ENCODE results near the gene KHDC3L.

The KHDC3L gene

DNA sequence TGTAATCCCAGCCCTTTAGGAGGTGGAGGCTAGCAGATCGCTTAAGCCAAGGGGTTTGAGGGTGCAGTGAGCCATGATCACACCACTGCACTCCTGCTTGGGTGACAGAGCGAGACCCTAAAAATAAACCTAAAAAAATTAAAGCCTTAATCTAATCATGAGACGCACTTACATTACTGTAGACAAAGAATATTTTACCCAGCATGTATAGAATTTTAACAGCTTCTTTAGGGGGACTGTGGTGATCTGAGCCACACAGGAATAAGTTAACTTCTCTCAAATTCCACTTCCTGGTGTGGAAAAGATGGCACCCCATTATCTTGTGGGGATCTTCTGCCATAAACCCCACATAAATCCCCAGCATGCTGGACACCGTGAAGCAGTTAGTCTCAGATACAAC lies 9.5 kb downstream of the KHDC3L start:
- TF ChIP-seq EZH2 (IDR thresholded peaks at IDR 0.05; ENCODE audit: borderline replicate concordance, low read length) = no peak
- TF ChIP-seq, protein P1, sequence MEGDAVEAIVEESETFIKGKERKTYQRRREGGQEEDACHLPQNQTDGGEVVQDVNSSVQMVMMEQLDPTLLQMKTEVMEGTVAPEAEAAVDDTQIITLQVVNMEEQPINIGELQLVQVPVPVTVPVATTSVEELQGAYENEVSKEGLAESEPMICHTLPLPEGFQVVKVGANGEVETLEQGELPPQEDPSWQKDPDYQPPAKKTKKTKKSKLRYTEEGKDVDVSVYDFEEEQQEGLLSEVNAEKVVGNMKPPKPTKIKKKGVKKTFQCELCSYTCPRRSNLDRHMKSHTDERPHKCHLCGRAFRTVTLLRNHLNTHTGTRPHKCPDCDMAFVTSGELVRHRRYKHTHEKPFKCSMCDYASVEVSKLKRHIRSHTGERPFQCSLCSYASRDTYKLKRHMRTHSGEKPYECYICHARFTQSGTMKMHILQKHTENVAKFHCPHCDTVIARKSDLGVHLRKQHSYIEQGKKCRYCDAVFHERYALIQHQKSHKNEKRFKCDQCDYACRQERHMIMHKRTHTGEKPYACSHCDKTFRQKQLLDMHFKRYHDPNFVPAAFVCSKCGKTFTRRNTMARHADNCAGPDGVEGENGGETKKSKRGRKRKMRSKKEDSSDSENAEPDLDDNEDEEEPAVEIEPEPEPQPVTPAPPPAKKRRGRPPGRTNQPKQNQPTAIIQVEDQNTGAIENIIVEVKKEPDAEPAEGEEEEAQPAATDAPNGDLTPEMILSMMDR (IDR thresholded peaks at IDR 0.05; ENCODE audit: low read length) = no peak
- Histone ChIP-seq H3K27ac (ENCODE audit: low read depth, low read length, poor library complexity, severe bottlenecking) (no peak overlapping the region), H3K36me3 (ENCODE audit: insufficient read depth, low read length) (no peaks in the 10 kb centered on the region), H3K9ac (ENCODE audit: low read length) (no peak overlapping the region), H3K4me2 (ENCODE audit: low read length) (no peak overlapping the region), H3K27me3 (ENCODE audit: insufficient read depth, low read length) (no peaks in the 10 kb centered on the region), H3K4me1 (ENCODE audit: insufficient read depth, low read length, severe bottlenecking) (no peaks in the 10 kb centered on the region), H3K79me2 (ENCODE audit: insufficient read depth, low read length) (no peaks in the 10 kb centered on the region), H3F3A (ENCODE audit: insufficient read depth, low read length) (no peaks in the 10 kb centered on the region), H3K9me3 (ENCODE audit: low read length) (no peaks in the 10 kb centered on the region; the same call in 1 of the 2 replicates), H3K9me2 (ENCODE audit: low read depth, low read length) (no peaks in the 10 kb centered on the region), H3K4me3 (ENCODE audit: low read depth, low read length, poor library complexity, severe bottlenecking) (no peak overlapping the region), H4K20me1 (ENCODE audit: insufficient read depth, low read length) (no peaks in the 10 kb centered on the region), H2AFZ (ENCODE audit: low read length) (no peak overlapping the region)

DNA sequence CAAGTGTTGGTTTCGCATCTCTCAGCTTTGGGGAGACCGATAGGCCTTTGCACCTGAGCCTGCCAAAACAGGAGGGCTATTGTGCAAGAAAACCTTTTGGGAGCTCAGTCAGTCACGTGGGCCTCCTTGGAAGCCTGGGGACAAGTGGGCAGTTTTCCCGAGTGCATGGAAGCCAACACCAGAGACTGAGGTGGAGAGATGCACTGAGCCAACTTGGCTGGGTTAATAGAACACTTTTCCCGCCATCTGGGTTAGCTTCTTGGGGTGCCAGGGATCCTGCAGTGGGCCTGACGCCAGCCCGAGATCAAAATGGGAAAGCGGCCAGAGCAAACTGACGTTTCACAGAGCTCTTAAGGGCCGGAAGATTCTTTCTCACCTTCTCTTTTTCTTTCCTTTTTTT lies 10.1 kb downstream of the KHDC3L start:
- no peaks in the 10 kb centered on the region for H3K9me2 ChIP-seq (ENCODE audit: low read depth, low read length)
- no peaks in the 10 kb centered on the region; the same call in 1 of the 2 replicates for H3K9me3 ChIP-seq (ENCODE audit: low read length)
- H3K9ac ChIP-seq (ENCODE audit: low read length) = no peak overlapping the region
- no peaks in the 10 kb centered on the region for H3F3A ChIP-seq (ENCODE audit: insufficient read depth, low read length)
- no peaks in the 10 kb centered on the region for H3K79me2 ChIP-seq (ENCODE audit: insufficient read depth, low read length)
- H3K27ac ChIP-seq (ENCODE audit: low read depth, low read length, poor library complexity, severe bottlenecking) = no peak overlapping the region
- no peaks in the 10 kb centered on the region for H3K27me3 ChIP-seq (ENCODE audit: insufficient read depth, low read length)
- no peak overlapping the region for H2AFZ ChIP-seq (ENCODE audit: low read length)
- no peaks in the 10 kb centered on the region for H3K4me1 ChIP-seq (ENCODE audit: insufficient read depth, low read length, severe bottlenecking)
- H3K4me2 ChIP-seq (ENCODE audit: low read length) = no peak overlapping the region
- no peak overlapping the region for H3K4me3 ChIP-seq (ENCODE audit: low read depth, low read length, poor library complexity, severe bottlenecking)
- no peaks in the 10 kb centered on the region for H3K36me3 ChIP-seq (ENCODE audit: insufficient read depth, low read length)
- no peaks in the 10 kb centered on the region for H4K20me1 ChIP-seq (ENCODE audit: insufficient read depth, low read length)
- TF ChIP-seq, protein P1 (IDR thresholded peaks at IDR 0.05; ENCODE audit: low read length) = no peak
- TF ChIP-seq EZH2 (IDR thresholded peaks at IDR 0.05; ENCODE audit: borderline replicate concordance, low read length) = no peak

DNA sequence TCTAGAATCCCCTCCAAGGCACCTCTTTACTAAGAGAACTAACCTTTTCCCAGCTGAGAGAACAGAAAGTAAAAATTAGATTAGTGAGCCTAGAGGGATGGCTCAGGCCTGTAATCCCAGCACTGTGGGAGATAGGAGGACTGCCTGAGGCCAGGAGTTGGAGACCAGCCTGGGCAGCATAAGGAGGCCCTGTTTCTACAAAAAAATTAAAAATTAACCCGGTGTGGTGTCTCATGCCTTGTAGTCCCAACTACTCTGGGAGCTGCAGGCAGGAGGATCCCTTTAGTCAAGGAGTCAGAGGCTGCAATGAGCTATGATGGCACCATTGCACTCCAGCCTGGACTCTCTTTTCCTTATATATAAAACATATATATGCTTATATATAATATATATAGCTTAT lies 12.8 kb downstream of the KHDC3L start:
- Histone ChIP-seq H3K4me2 (ENCODE audit: low read length) (no peak overlapping the region), H3K9me2 (ENCODE audit: low read depth, low read length) (no peaks in the 10 kb centered on the region), H3K79me2 (ENCODE audit: insufficient read depth, low read length) (no peaks in the 10 kb centered on the region), H2AFZ (ENCODE audit: low read length) (no peak overlapping the region), H3K27me3 (ENCODE audit: insufficient read depth, low read length) (no peaks in the 10 kb centered on the region), H3K36me3 (ENCODE audit: insufficient read depth, low read length) (no peaks in the 10 kb centered on the region), H3K4me1 (ENCODE audit: insufficient read depth, low read length, severe bottlenecking) (no peaks in the 10 kb centered on the region), H3K9ac (ENCODE audit: low read length) (no peak overlapping the region), H3K27ac (ENCODE audit: low read depth, low read length, poor library complexity, severe bottlenecking) (no peak overlapping the region), H3K4me3 (ENCODE audit: low read depth, low read length, poor library complexity, severe bottlenecking) (no peak overlapping the region), H4K20me1 (ENCODE audit: insufficient read depth, low read length) (no peaks in the 10 kb centered on the region), H3K9me3 (ENCODE audit: low read length) (no peaks in the 10 kb centered on the region; the same call in 1 of the 2 replicates), H3F3A (ENCODE audit: insufficient read depth, low read length) (no peaks in the 10 kb centered on the region)
- no peak for TF ChIP-seq EZH2 (IDR thresholded peaks at IDR 0.05; ENCODE audit: borderline replicate concordance, low read length)
- TF ChIP-seq, protein P1 (IDR thresholded peaks at IDR 0.05; ENCODE audit: low read length) = no peak
